Measurements from ENCODE around the gene DOK6.

Gene DOK6

GRCh38 chr18:69588301-69588700, 187.6 kb downstream of the DOK6 start:
- no peak overlapping the region for H3K27ac Mint-ChIP-seq
- no peaks in the 10 kb centered on the region for H3K4me1 Mint-ChIP-seq (ENCODE audit: low read depth)
- intact Hi-C loops (cut with micrococcal nuclease), result no loop called here
- H3K9me3 Mint-ChIP-seq, result no peaks in the 10 kb centered on the region
- no peak overlapping the region for H3K4me3 Mint-ChIP-seq
- H3K27me3 Mint-ChIP-seq, result no peaks in the 10 kb centered on the region
- H3K36me3 Mint-ChIP-seq (ENCODE audit: low read depth), result no peaks in the 10 kb centered on the region

- Mint-ChIP-seq H3K27ac (no peak overlapping the region), H3K9me3 (no peaks in the 10 kb centered on the region), H3K4me3 (no peak overlapping the region), H3K36me3 (ENCODE audit: low read depth) (no peaks in the 10 kb centered on the region), H3K27me3 (no peaks in the 10 kb centered on the region), H3K4me1 (ENCODE audit: low read depth) (no peaks in the 10 kb centered on the region)
- intact Hi-C loops (cut with micrococcal nuclease), result no loop called here
Observed at GRCh38 chr18:69590150-69590549, 189.5 kb downstream of the DOK6 start.

- Mint-ChIP-seq H3K27me3 (no peaks in the 10 kb centered on the region), H3K4me1 (ENCODE audit: low read depth) (no peaks in the 10 kb centered on the region), H3K9me3 (no peaks in the 10 kb centered on the region), H3K36me3 (ENCODE audit: low read depth) (no peaks in the 10 kb centered on the region), H3K27ac (no peak overlapping the region), H3K4me3 (no peak overlapping the region)
- intact Hi-C loops (cut with micrococcal nuclease), result no loop called here
Observed at GRCh38 chr18:69596345-69596744, 195.7 kb downstream of the DOK6 start.

GRCh38 chr18:69597561-69597960, 196.9 kb downstream of the DOK6 start:
- Mint-ChIP-seq H3K4me3 (no peak overlapping the region), H3K4me1 (ENCODE audit: low read depth) (no peaks in the 10 kb centered on the region), H3K27me3 (no peaks in the 10 kb centered on the region), H3K9me3 (no peaks in the 10 kb centered on the region), H3K27ac (no peak overlapping the region), H3K36me3 (ENCODE audit: low read depth) (no peaks in the 10 kb centered on the region)
- intact Hi-C loops (cut with micrococcal nuclease), result no loop called here

- Mint-ChIP-seq H3K4me3 (no peak overlapping the region), H3K36me3 (ENCODE audit: low read depth) (no peaks in the 10 kb centered on the region), H3K27me3 (no peaks in the 10 kb centered on the region), H3K27ac (no peak overlapping the region), H3K9me3 (no peaks in the 10 kb centered on the region), H3K4me1 (ENCODE audit: low read depth) (no peaks in the 10 kb centered on the region)
- intact Hi-C loops (cut with micrococcal nuclease), result no loop called here
Observed at GRCh38 chr18:69599377-69599776, 198.7 kb downstream of the DOK6 start.

GRCh38 chr18:69612242-69612641, 211.6 kb downstream of the DOK6 start:
- H3K4me3 Mint-ChIP-seq, result no peak overlapping the region
- no peaks in the 10 kb centered on the region for H3K4me1 Mint-ChIP-seq (ENCODE audit: low read depth)
- no peaks in the 10 kb centered on the region for H3K36me3 Mint-ChIP-seq (ENCODE audit: low read depth)
- H3K27me3 Mint-ChIP-seq, result no peaks in the 10 kb centered on the region
- H3K9me3 Mint-ChIP-seq, result no peaks in the 10 kb centered on the region
- no peak overlapping the region for H3K27ac Mint-ChIP-seq
- intact Hi-C loops (cut with micrococcal nuclease), result no loop called here

GRCh38 chr18:69616114-69616513, 215.4 kb downstream of the DOK6 start:
- intact Hi-C loops (cut with micrococcal nuclease), result no loop called here
- Mint-ChIP-seq H3K9me3 (no peaks in the 10 kb centered on the region), H3K36me3 (ENCODE audit: low read depth) (no peaks in the 10 kb centered on the region), H3K4me1 (ENCODE audit: low read depth) (no peaks in the 10 kb centered on the region), H3K27me3 (no peaks in the 10 kb centered on the region), H3K4me3 (no peak overlapping the region), H3K27ac (no peak overlapping the region)

- Mint-ChIP-seq H3K27ac (no peak overlapping the region), H3K9me3 (no peaks in the 10 kb centered on the region), H3K4me3 (no peak overlapping the region), H3K36me3 (ENCODE audit: low read depth) (no peaks in the 10 kb centered on the region), H3K27me3 (no peaks in the 10 kb centered on the region), H3K4me1 (ENCODE audit: low read depth) (no peaks in the 10 kb centered on the region)
- intact Hi-C loops (cut with micrococcal nuclease), result no loop called here
Observed at GRCh38 chr18:69617408-69617807, 216.7 kb downstream of the DOK6 start.

GRCh38 chr18:69617888-69618287, 217.2 kb downstream of the DOK6 start:
- Mint-ChIP-seq H3K4me1 (ENCODE audit: low read depth) (no peaks in the 10 kb centered on the region), H3K36me3 (ENCODE audit: low read depth) (no peaks in the 10 kb centered on the region), H3K4me3 (no peak overlapping the region), H3K9me3 (no peaks in the 10 kb centered on the region), H3K27ac (no peak overlapping the region), H3K27me3 (no peaks in the 10 kb centered on the region)
- intact Hi-C loops (cut with micrococcal nuclease), result no loop called here

GRCh38 chr18:69622184-69622583, 221.5 kb downstream of the DOK6 start:
- no peaks in the 10 kb centered on the region for H3K36me3 Mint-ChIP-seq (ENCODE audit: low read depth)
- no peaks in the 10 kb centered on the region for H3K27me3 Mint-ChIP-seq
- H3K27ac Mint-ChIP-seq, result no peak overlapping the region
- intact Hi-C loops (cut with micrococcal nuclease), result no loop called here
- H3K4me3 Mint-ChIP-seq, result no peak overlapping the region
- no peaks in the 10 kb centered on the region for H3K4me1 Mint-ChIP-seq (ENCODE audit: low read depth)
- no peaks in the 10 kb centered on the region for H3K9me3 Mint-ChIP-seq

- intact Hi-C loops (cut with micrococcal nuclease), result no loop called here
- no peak overlapping the region for H3K4me3 Mint-ChIP-seq
- H3K36me3 Mint-ChIP-seq (ENCODE audit: low read depth), result no peaks in the 10 kb centered on the region
- H3K27me3 Mint-ChIP-seq, result no peaks in the 10 kb centered on the region
- H3K27ac Mint-ChIP-seq, result no peak overlapping the region
- H3K9me3 Mint-ChIP-seq, result no peaks in the 10 kb centered on the region
- no peaks in the 10 kb centered on the region for H3K4me1 Mint-ChIP-seq (ENCODE audit: low read depth)
Observed at GRCh38 chr18:69622961-69623360, 222.3 kb downstream of the DOK6 start.

- intact Hi-C loops (cut with micrococcal nuclease), result no loop called here
- H3K27ac Mint-ChIP-seq, result no peak overlapping the region
- no peaks in the 10 kb centered on the region for H3K36me3 Mint-ChIP-seq (ENCODE audit: low read depth)
- H3K4me3 Mint-ChIP-seq, result no peak overlapping the region
- H3K4me1 Mint-ChIP-seq (ENCODE audit: low read depth), result no peaks in the 10 kb centered on the region
- H3K9me3 Mint-ChIP-seq, result no peaks in the 10 kb centered on the region
- no peaks in the 10 kb centered on the region for H3K27me3 Mint-ChIP-seq
Observed at GRCh38 chr18:69626171-69626570, 225.5 kb downstream of the DOK6 start.

GRCh38 chr18:69626643-69627242, 226.1 kb downstream of the DOK6 start:
- Mint-ChIP-seq H3K4me1 (ENCODE audit: low read depth) (no peaks in the 10 kb centered on the region), H3K36me3 (ENCODE audit: low read depth) (no peaks in the 10 kb centered on the region), H3K27me3 (no peaks in the 10 kb centered on the region), H3K4me3 (no peak overlapping the region), H3K27ac (no peak overlapping the region), H3K9me3 (no peaks in the 10 kb centered on the region)
- intact Hi-C loops (cut with micrococcal nuclease), result no loop called here

GRCh38 chr18:69628774-69629359, 228.2 kb downstream of the DOK6 start:
- no peaks in the 10 kb centered on the region for H3K27me3 Mint-ChIP-seq
- no peaks in the 10 kb centered on the region for H3K4me1 Mint-ChIP-seq (ENCODE audit: low read depth)
- H3K36me3 Mint-ChIP-seq (ENCODE audit: low read depth), result no peaks in the 10 kb centered on the region
- intact Hi-C loops (cut with micrococcal nuclease), result no loop called here
- no peaks in the 10 kb centered on the region for H3K9me3 Mint-ChIP-seq
- no peak overlapping the region for H3K4me3 Mint-ChIP-seq
- H3K27ac Mint-ChIP-seq, result no peak overlapping the region

- no peak overlapping the region for H3K27ac Mint-ChIP-seq
- no peaks in the 10 kb centered on the region for H3K4me1 Mint-ChIP-seq (ENCODE audit: low read depth)
- H3K27me3 Mint-ChIP-seq, result no peaks in the 10 kb centered on the region
- H3K36me3 Mint-ChIP-seq (ENCODE audit: low read depth), result no peaks in the 10 kb centered on the region
- no peaks in the 10 kb centered on the region for H3K9me3 Mint-ChIP-seq
- H3K4me3 Mint-ChIP-seq, result no peak overlapping the region
- intact Hi-C loops (cut with micrococcal nuclease), result no loop called here
Observed at GRCh38 chr18:69631281-69631680, 230.6 kb downstream of the DOK6 start.
